ENCODE measurements around the gene MLLT6.

DNA sequence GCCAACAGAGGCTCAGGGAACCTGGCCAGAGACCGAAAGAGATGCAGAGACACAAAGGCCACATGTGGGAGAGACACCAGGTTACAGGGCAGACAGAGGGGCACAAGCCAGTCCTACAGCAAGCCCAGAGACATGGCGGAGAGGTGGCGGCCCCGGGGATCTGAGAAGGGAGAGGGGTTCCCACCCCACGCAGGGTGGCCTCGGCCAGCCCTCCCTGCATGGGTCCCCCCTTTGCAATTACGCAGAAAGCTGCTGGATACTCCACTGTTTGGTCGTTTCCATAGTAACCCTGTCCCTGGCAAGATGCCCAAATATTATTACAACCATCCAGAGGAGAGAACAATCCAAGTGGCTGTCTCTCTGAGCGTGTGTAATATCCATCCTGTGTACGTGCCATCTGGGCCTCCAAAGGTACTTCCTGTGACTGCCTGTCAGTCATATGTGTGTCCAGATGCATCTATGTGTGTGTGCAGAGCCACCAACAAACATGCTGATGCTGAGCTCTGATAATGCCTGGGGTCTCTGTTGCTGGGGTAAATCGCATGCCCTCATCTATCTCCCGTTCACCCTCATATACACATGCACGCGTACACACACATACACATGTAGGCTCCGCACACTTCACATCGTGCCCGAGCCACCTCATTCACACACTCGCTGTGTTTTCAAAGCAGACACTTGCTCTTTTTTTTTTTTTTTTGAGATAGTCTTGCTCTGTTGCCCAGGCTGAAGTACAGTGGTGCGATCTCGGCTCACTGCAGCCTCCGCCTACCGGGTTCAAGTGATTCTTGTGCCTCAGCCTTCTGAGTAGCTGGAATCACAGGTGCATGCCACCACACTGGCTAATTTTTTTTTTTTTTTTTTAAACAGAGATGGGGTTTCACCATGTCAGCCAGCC lies 37.6 kb downstream of the MLLT6 start:
- TF ChIP-seq POLR2A (IDR thresholded peaks at IDR 0.05) (no peak), POLR2AphosphoS5 (IDR thresholded peaks at IDR 0.05) (no peak)
- TF ChIP-seq, protein P1, sequence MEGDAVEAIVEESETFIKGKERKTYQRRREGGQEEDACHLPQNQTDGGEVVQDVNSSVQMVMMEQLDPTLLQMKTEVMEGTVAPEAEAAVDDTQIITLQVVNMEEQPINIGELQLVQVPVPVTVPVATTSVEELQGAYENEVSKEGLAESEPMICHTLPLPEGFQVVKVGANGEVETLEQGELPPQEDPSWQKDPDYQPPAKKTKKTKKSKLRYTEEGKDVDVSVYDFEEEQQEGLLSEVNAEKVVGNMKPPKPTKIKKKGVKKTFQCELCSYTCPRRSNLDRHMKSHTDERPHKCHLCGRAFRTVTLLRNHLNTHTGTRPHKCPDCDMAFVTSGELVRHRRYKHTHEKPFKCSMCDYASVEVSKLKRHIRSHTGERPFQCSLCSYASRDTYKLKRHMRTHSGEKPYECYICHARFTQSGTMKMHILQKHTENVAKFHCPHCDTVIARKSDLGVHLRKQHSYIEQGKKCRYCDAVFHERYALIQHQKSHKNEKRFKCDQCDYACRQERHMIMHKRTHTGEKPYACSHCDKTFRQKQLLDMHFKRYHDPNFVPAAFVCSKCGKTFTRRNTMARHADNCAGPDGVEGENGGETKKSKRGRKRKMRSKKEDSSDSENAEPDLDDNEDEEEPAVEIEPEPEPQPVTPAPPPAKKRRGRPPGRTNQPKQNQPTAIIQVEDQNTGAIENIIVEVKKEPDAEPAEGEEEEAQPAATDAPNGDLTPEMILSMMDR (IDR thresholded peaks at IDR 0.05 in 8 of 11, conservative IDR thresholded peaks at IDR 0.05 in 3 of 11) = no peak
